NCI-H2227 (cell line): ENCODE measurements around the gene SNX9.
"Not testable (repeated sequence)": the region's sequence is repeated elsewhere in the genome, so short reads cannot be mapped to it uniquely, and the experiment has no call there.

Source experiments
- DNase-seq: peaks from one replicate; lab custom pipeline; 2025; ENCODE audit not compliant: unreplicated experiment; lab: John Stamatoyannopoulos, UW

SNX9 gene

DNA sequence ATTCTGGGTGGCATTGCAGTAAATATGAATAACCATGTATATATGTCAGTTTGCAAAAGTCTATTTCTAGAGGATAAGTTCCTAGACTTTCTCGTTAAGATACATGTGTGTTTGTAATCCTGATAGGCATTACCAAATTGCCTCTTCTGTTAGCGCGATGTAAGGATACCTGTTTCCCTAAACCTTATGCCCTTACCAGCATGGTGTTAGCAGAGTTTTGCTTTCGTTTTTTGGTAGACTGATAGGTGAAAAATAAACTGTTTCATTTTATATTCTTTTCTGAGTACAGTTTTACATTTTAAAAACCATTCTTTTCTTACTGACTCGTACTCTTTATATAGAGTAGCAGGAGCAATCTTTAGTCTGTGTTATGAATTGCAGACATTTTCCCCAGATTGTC, 32.3 kb downstream of the SNX9 start:
- DNase-seq = no peak

DNA sequence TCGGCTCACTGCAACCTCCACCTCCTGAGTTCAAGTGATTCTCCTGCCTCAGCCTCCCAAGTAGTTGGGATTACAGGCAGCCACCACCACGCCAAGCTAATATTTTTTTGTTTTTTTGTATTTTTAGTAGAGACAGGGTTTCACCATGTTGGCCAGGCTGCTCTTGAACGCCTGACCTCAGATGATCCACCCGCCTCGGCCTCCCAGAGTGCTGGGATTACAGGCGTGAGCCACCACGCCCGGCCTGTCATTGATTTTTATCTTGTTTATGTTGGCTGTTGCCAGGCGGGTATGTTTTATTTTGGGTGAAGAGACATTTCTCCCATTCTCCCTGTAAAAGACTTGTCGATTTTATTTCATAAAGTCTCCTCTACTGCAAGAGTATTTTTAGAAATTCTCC, 32.8 kb downstream of the SNX9 start:
- not testable (repeated sequence) for DNase-seq

- not testable (repeated sequence) for DNase-seq
These were observed 35.6 kb downstream of the SNX9 start for GRCh38 chr6:157858664-157859063.

DNA sequence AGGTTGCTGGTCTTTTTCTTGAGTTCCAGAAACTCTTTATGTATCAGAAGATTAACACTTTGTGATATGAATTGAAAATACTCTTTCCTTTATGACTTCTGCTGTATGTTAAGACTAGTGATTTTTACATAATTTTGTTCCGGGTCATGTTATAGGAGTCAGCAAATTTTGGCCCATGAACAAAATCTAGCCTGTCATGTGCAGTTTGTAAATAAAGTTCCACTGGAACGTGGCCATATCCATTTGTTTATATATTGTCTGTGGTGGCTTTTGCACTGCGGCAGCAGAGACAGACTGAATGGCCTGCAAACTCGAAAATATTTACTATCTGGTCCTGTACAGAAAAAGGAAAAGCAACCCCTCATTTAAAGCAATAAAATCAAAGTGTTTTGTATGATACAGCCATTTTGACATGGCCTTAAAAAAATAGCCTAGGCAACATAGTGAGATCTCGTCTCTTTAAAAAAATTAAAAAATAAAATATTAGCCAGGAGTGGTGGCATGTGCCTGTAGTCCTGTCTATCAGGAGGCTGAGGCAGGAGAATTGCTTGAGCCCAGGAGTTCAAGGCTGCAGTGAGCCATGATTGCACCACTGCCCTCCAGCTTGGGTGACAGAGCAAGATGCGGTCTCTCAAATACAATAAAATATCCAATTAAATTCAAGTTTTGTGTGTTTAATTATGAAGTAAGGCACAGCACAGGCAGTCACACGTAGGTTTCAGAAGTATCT, 36.9 kb downstream of the SNX9 start:
- DNase-seq = no peak

DNA sequence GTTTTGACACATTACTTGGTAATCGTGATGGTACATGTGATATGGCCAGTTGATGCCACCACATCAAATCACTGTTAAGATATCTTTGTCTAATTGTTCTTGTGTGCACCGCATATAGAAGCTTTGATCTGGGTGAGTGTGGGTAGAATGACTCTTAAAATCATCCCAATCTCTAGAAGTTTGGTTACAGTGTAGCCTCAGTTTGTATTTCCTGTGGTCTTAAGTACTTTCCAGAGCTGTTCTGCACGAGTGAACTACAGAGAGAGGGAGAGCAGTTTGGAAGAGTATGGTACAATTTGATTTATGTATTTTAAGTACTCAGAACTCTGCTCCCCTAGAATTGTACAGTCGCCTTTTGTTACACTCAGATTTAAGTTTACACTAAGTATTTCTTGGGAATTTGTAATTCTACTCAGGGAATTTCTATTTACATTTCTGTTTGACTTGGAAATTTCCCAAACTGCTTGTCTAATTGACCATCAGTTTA, 37.5 kb downstream of the SNX9 start:
- DNase-seq = no peak

DNA sequence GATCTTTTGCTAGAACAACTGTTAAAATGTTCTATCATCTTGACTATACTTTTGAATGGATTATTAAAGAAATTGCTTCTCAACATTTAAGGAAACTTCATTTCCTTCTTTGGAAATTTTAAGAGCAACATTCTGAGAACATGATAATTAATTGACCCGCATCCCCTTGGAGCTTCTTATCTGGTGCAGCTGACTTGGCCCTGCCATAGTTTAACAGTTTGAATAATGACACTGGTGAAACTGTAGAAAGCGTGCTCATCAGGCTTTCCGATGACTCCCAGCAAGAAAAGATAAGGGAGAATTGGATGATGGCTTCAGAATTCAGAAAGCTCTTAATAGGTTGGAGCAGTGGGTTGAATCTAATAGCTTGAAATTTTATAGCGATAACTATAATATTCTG, 38.1 kb downstream of the SNX9 start:
- DNase-seq = no peak

DNA sequence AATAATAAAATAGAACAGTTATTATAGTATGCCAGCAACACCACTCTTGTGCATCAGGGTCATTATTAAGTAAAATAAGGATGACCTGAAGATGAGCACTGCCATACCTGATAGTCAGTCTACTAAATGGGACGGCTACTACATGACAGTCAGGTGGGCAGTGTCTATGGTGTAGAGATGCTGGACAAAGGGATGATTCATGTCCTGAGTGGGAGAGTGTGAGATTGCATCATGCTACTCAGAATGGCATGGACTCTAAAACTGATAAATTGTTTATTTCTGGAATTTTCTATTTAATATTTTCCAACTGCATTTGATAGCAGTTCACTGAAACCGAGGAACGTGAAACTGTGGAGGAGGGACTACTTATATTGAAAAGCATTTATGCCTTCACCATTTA, 38.8 kb downstream of the SNX9 start:
- no peak for DNase-seq

GRCh38 chr6:157862706-157863105, 39.7 kb downstream of the SNX9 start:
- no peak for DNase-seq

- DNase-seq = no peak
These were observed 41.2 kb downstream of the SNX9 start for GRCh38 chr6:157864185-157864761.

GRCh38 chr6:157865249-157865648, 42.2 kb downstream of the SNX9 start:
- DNase-seq = no peak

GRCh38 chr6:157867155-157867559, 44.1 kb downstream of the SNX9 start:
- no peak for DNase-seq

- DNase-seq = no peak
These were observed 44.9 kb downstream of the SNX9 start for GRCh38 chr6:157867981-157868380.

DNA sequence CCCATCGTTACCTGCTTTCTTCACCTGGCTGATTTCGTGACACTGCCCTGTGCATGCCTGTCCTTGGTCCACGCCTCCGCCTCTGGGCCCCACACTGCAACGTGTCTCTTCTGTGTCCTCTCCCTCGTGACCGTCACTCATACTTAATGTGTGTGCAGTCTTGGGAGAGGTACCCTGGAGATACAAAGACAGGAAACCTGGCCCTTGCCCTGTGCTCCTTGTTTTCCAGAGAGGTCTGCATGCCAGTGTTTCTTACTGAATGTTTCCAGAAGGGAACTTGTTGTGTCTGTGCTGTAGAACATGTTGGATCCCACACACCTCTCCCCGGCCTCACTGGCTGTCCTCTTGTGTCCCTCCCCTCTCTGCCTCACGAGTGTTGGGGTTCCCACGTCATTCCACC, 45.8 kb downstream of the SNX9 start:
- no peak for DNase-seq

GRCh38 chr6:157869673-157870302, 46.7 kb downstream of the SNX9 start:
- DNase-seq = no peak

DNA sequence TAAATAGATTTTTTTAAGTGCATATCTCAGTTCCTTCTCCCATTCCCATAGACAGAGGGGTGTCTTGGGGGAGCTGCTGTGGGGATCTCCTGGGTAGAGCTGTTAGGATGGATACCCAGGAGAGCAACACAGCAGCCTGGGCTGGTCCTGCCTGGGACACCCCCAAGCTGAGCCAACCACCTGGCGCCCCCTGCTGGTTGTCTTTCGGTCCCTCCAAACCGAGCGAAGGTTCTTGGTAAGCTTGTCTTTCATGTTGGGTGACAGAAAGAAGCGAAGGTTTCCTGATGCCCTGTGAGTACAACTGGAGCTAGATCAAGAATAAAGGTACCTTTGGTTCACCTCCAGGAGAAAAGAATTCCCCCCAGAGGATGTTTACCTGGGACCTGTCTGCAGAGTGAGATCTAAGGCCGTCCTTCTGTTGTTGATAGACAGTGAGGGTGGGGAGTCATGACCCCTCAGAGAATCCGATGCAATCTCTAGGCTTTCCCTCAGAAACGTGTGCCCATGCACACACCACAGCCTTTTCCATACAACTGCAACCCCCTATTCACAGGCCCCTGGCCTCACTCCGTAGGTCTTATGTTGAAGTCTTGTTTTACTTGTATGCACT, 50.8 kb downstream of the SNX9 start:
- DNase-seq = peak; percentile 68

GRCh38 chr6:157877149-157877548, 54.1 kb downstream of the SNX9 start:
- no peak for DNase-seq

- DNase-seq = no peak
These were observed 54.8 kb downstream of the SNX9 start for GRCh38 chr6:157877573-157878438.

- no peak for DNase-seq
These were observed 56.2 kb downstream of the SNX9 start for GRCh38 chr6:157879034-157879872.

DNA sequence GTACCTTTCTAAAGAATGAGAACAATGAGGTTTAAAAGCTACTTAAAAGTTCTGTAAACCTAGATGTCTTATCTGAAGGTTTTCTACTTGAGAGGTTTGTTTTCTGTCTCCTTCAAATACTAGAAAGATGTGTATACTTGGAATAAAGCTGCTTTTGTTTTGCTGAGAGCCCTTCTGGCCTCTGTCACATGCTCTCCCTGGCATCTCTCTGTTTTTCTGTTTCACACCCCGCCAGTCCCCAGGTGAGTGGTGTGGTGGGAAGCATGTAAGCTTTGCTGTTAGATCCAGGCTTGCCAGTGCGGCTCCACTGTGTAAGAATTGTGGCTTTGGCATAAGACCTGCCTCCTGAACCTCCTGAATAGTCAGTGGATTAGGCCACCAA, 56.8 kb downstream of the SNX9 start:
- DNase-seq = no peak

DNA sequence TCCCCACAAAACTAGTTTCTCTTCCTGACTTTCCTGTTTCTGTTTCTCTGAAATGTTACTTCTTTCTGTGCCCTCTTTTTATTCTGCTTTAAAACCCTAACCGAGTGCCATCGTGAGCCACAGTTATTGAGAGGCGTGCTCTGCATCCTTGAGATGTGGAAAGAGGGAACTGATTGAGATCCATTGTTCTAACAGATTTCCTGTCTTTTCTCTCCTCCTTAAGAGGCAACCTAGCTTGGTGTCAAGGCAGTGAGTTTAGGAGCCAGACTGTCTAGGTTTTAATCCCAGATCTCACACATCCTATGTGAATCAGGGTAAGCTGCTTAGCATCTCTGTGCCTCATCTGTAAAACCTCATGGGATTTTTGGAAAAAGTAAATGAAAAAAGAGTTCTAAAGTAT, 57.5 kb downstream of the SNX9 start:
- DNase-seq = no peak
